ENCODE measurements around the gene WDR45. TPM values are rescaled to one million over a fixed set of nuclear protein-coding genes. Genes with fewer than 3 reads are reported as not detected.

Gene WDR45
- total RNA-seq, 4 donors from 2014 or later: 84.5 to 138 (median 115) TPM

GRCh38 chrX:49030283-49030682 is 49.4 kb downstream of the WDR45 start:
- no peak for TF ChIP-seq CTCF (IDR thresholded peaks at IDR 0.05; ENCODE audit: low read depth)

- no peak for TF ChIP-seq CTCF (IDR thresholded peaks at IDR 0.05; ENCODE audit: low read depth)
These were observed 49.8 kb downstream of the WDR45 start for GRCh38 chrX:49029876-49030275.

Small RNA genes within 50 kb of the gene (small RNA-seq; reads per million reads assigned to genes)
- gene RNU4-52P: not detected

Other genes starting within 250 kb of the WDR45 start
- gene PCSK1N, start 244.3 kb downstream of the WDR45 start, total RNA-seq: under 1 TPM in 1 of 4 donors, not detected in 3; 0.44 TPM
- 10 to 100 TPM; 14.3 to 27.3 (median 22.9) TPM for gene TIMM17B, start 182.1 kb downstream of the WDR45 start, total RNA-seq
- 10 to 100 TPM; 41.9 to 53.9 (median 44.3) TPM for gene PQBP1, start 182.0 kb downstream of the WDR45 start, total RNA-seq
- 10 to 100 TPM in 2 of 4 donors, 1 to 10 TPM in 2; 6.6 to 13.9 (median 10.0) TPM for gene SLC35A2, start 168.2 kb downstream of the WDR45 start, total RNA-seq
- gene PIM2, start 160.9 kb downstream of the WDR45 start, total RNA-seq: 10 to 100 TPM in 1 of 4 donors, 1 to 10 TPM in 3; 3.4 to 11.7 (median 5.5) TPM
- 10 to 100 TPM; 24.0 to 47.5 (median 29.9) TPM for gene OTUD5, start 122.3 kb downstream of the WDR45 start, total RNA-seq
- 1 to 10 TPM in 2 of 4 donors, under 1 TPM in 2; 0.49 to 1.7 (median 1.1) TPM for gene KCND1, start 108.0 kb downstream of the WDR45 start, total RNA-seq
- gene GRIPAP1, start 77.6 kb downstream of the WDR45 start, total RNA-seq: 10 to 100 TPM; 20.7 to 46.3 (median 33.4) TPM
- gene TFE3, start 36.5 kb downstream of the WDR45 start, total RNA-seq: 100 to 1,000 TPM in 1 of 4 donors, 10 to 100 TPM in 3; 50.9 to 148 (median 72.8) TPM
- gene CCDC120, start 20.9 kb downstream of the WDR45 start, total RNA-seq: 1 to 10 TPM in 2 of 4 donors, under 1 TPM in 2; 0.44 to 3.1 (median 1.2) TPM
- 10 to 100 TPM in 2 of 4 donors, 1 to 10 TPM in 2; 5.1 to 10.6 (median 9.0) TPM for gene PRAF2, start 5.9 kb downstream of the WDR45 start, total RNA-seq
- gene GPKOW, start 43.8 kb upstream of the WDR45 start, total RNA-seq: 10 to 100 TPM; 11.9 to 32.0 (median 19.8) TPM
- gene MAGIX, start 82.9 kb upstream of the WDR45 start, total RNA-seq: 1 to 10 TPM in 1 of 4 donors, under 1 TPM in 3; 0.17 to 3.0 (median 0.35) TPM
- gene PLP2, start 92.0 kb upstream of the WDR45 start, total RNA-seq: 10 to 100 TPM; 19.0 to 62.0 (median 37.2) TPM
- gene PRICKLE3, start 106.5 kb upstream of the WDR45 start, total RNA-seq: 10 to 100 TPM; 10.7 to 19.4 (median 13.8) TPM
- gene SYP, start 120.3 kb upstream of the WDR45 start, total RNA-seq: 1 to 10 TPM in 1 of 4 donors, under 1 TPM in 3; 0.16 to 2.4 (median 0.91) TPM
- under 1 TPM; under 0.01 to 0.66 (median 0.25) TPM for gene CACNA1F, start 153.5 kb upstream of the WDR45 start, total RNA-seq
- gene CCDC22, start 155.6 kb upstream of the WDR45 start, total RNA-seq: 10 to 100 TPM in 3 of 4 donors, 1 to 10 TPM in 1; 6.5 to 14.1 (median 13.3) TPM
- under 1 TPM in 1 of 4 donors, not detected in 3; 0.22 TPM for gene FOXP3, start 184.8 kb upstream of the WDR45 start, total RNA-seq
- gene PPP1R3F, start 189.9 kb upstream of the WDR45 start, total RNA-seq: 1 to 10 TPM; 1.8 to 7.5 (median 4.5) TPM
- gene GAGE10, start 223.8 kb upstream of the WDR45 start, total RNA-seq: not detected
- not detected for gene GAGE12J, start 242.2 kb upstream of the WDR45 start, total RNA-seq